HG03196 (cell line): ENCODE data around the gene CAPN8.

Experiments
- ATAC-seq: cut with Tn5 transposase; IDR thresholded peaks from one replicate; pipeline ENCODE4 v1.9.1; 2021; ENCODE audit not compliant: unreplicated experiment

Gene CAPN8

GRCh38 chr1:223657978-223658377 is 7.5 kb downstream of the CAPN8 start:
- ATAC-seq: no peak

- ATAC-seq: no peak
These were observed 11.4 kb downstream of the CAPN8 start for GRCh38 chr1:223654083-223654482.

- ATAC-seq: no peak
These were observed 12.1 kb downstream of the CAPN8 start for GRCh38 chr1:223653431-223653830.

DNA sequence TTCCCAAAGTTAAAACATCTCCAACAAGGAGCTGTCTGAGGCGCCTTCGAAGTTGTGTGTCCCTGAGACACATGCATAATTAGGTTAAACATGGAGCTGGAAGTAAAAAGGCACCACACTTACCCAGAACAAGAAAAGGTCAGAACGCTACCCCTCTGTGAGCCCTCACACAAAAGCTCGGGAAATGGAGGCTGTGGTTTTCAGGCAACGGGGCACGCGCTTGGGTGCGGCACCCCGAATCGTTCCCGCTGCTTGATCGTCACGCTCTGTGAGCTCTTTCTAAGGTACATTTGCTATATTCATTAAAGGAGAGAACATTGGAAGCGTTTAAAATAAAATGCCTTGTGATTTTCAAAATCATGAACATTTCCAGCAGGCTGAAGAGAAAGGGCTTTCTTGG is 12.5 kb downstream of the CAPN8 start:
- no peak for ATAC-seq

GRCh38 chr1:223652436-223652941 is 13.0 kb downstream of the CAPN8 start:
- ATAC-seq: no peak

DNA sequence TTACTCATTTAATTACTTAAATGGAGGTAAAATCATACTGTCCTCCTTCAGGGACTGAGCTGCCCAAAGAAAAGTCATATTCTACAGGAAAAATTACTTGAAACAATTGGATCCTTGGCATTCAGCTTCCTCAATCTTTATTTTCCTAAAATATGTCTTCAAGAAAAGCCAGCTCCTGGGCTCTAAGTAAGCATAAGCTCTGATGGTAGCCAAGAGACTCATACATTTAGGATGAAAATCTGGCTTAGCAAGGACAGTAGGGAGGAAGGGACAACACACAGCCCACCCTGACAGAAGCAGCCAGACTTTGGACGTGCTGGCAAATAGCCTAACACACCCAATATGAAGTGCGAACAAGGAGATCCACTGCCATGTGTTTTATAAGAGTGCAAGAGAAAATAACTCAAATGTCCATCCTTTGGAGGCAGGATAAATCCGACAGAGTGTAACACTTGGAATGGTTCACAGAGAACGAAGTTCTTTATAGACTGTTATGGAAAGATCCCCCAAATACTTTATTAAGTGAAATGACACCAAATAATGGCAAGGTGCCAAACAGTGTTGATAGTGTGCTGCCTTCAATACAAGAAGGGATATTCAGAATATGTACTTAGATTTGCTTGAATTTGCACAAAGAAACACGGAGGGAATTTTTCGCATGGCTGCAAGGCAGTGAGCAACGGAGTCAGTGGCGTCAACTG is 14.1 kb downstream of the CAPN8 start:
- ATAC-seq: no peak

DNA sequence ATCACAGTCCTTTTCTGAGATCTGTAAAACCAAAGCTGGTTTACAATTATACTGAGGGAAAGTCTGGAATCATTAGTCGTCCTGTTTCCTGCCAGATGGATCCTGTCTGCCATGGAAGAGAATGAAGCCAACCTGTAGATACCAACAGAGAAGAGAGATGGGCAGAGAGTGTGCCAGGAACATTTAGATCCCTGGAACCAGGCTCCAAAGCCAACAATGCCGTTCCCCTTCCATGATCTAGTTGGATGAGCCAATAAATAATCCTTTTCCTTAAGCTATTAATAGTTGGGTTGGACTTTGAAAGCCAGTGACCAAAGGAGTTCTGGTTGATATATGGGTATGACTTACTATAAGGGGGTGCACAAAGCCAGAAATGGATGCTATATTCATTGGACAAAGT is 15.0 kb downstream of the CAPN8 start:
- no peak for ATAC-seq

DNA sequence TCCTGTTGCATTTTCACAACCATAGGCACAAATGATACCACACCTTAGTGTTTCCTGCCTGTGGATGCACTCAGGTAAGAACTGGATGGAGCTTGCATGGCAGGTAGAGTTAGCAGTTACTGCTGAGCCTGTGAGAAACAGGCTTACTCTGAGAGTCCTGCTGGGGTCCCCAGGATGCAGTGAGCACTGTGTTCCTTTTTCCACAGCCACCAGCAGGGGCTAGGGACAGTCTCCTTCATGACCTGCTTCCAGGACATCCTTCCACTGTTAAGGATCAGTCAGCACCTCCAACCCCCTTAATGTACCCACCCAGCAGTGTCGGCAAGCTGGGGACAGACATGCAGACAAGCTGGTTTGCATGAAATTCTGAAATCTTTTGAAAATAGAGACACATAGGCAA is 16.3 kb downstream of the CAPN8 start:
- no peak for ATAC-seq

DNA sequence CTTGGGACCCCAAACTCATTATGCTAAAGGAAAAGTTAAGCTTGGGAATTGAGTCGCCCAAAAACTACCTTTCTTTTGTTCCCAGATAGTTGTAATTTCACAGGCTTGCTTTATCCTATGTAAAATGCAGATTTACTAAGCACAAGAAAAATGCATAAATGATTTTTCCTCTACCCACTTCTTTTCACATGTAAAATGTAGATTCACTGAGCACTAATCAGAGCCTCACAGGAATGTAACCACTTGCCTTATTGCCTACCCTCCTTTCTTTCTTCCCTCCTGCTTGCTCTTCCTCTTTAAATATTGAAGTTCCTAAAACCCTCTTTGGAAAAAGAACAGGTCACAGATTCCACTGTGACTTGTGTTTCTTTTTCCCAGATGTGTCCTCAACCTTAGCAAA is 18.3 kb downstream of the CAPN8 start:
- ATAC-seq: no peak

GRCh38 chr1:223645903-223646302 is 19.6 kb downstream of the CAPN8 start:
- ATAC-seq: no peak

DNA sequence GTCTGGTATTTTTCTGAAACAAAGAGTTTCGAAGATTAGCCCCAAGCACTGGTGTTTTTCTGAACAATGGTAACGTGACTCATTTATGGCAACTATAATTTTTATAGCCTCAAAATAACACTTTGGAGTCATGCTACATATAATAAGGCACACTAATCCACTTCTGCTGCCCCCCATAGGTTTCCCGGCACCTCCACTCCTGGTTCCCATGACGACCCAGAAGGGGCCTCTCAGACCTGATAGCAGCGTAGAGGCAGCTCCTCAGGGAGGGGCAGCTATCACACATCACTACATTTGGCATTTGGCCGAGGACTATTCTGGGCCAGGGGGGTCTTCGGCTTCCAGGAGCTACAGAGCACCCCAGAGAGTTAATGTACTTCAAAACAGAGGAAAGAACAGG is 23.3 kb downstream of the CAPN8 start:
- ATAC-seq: no peak

DNA sequence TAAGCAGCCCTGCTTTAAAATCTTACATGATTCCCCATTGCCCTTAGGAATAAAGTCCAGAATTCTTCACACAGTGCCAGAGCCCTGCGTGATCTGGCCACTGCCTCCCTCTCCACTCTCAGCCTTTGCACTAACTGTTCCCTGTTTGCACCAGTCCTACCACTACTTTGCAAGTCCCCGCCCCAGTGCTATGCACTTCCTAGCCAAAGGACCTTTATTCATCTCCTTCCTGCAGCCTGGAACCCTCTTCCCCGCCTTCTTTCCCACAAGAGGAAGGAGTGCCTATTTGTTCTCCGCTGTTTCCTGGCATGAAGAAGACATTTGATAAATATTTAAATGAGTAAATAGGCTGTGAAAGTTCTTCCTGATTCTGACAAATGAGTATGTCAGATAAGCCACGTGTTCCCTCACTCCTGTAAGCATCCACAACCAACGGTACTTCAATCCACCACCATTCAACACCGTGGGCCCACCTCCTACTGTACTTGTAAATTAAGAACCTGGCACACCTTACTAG is 23.9 kb downstream of the CAPN8 start:
- no peak for ATAC-seq

DNA sequence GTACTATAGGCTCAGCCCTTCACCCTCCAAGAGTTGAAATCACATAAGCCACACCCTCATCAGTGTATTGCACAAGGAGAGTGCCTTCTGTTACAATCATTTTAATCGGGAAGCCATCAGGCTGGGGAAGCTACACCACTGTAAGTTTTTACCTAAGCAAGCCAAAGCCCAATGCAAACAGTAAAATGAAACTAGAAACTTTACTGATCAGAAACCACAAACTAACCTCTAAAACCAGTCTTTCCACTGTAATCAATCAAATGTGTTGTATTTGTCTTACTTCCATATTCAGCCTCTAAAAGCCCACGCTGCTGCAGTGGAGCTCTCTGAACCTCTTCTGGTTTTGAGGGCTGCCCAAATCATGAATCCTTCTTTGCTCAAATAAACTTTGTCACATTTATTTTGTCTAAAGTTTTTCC is 26.2 kb downstream of the CAPN8 start:
- no peak for ATAC-seq

GRCh38 chr1:223635236-223635635 is 30.3 kb downstream of the CAPN8 start:
- no peak for ATAC-seq

DNA sequence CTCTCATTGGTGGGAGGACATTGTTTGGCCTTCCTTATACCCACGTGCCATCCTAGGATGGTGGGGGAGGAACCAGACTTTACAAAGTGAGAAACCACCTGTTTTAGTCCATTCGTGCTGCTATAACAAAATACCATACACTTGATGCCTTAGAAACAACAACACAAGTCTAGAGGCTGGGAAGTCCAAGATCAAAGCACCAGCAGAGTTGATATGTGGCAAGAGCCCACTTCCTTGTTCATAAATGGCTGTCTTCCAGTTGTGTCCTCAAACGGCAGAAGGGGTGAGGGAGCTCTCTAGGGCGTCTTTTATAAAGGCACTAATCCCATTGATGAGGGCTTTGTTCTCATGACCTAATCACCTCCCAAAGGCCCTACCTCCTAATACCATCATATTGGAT is 31.1 kb downstream of the CAPN8 start:
- ATAC-seq: no peak

DNA sequence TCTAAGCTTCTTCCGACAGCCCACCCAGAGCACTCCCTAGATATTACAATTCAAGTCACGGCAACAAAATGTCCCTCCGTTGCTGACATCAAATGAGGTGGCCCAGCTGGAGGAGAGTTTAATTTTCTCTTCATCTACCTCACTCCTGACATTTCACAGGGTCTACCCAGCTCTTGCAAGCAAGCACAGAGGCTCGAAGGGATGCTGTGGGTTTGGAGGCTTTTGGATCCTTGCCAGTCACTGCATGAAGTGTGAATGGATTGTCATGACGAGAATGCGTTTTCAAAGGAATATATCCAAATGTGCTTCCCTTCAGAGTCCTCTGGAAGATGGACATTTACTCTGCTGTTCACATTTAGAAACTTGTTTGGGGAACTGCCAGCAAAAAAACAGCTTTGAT is 33.5 kb downstream of the CAPN8 start:
- ATAC-seq: no peak

- no peak for ATAC-seq
These were observed 34.0 kb downstream of the CAPN8 start for GRCh38 chr1:223631473-223631872.

DNA sequence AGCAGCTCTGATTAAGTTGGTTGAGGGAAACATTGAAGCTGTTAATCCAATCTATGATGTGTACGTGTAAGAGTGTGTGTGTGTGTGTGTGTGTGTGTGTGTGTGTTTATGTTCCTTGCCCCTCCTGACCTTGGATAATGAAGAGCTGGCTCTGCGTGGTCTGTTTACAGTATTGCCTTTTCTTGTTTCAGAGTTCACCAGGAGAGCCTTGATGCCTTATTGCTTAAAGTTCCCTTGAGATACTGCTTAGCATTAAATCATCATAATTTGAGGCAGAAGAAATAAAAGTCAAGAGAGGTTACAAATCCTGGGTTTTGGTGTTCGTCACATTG is 36.4 kb downstream of the CAPN8 start:
- no peak for ATAC-seq

- ATAC-seq: no peak
These were observed 37.0 kb downstream of the CAPN8 start for GRCh38 chr1:223628233-223629125.

GRCh38 chr1:223622132-223622842 is 43.2 kb downstream of the CAPN8 start:
- ATAC-seq: no peak

GRCh38 chr1:223621312-223621734 is 44.2 kb downstream of the CAPN8 start:
- ATAC-seq: peak; percentile 67
